HEK293 (cell line): ENCODE measurements around the gene ARRDC2.

Source experiments
- CTCF ChIA-PET: fragments of 350-600 bp; formaldehyde crosslinking; extraction: SDS; loops from one replicate; lab custom pipeline; 2021; ENCODE audit warnings: antibody characterized with exemption; lab: Yijun Ruan, JAX
- POLR2A ChIA-PET: fragments of 300-600 bp; formaldehyde crosslinking; extraction: SDS; loops from one replicate; lab custom pipeline; 2020; ENCODE audit warnings: antibody characterized with exemption, inconsistent platforms; lab: Yijun Ruan, JAX
- H3K27ac ChIP-seq: fragments of 200-500 bp; sonication (Bioruptor generic); 2 replicates; pipeline ENCODE4 v1.5.1; 2014; ENCODE audit warnings: low read depth, low read length, control low read depth, inconsistent platforms; ENCODE audit errors: extremely low read depth
- H3K36me3 ChIP-seq, 2 experiments: fragments of 200-500 bp in 1 of 2; sonication (Bioruptor generic) in 1 of 2; 1 replicate in 1 of 2; 2 replicates in 1 of 2; pipeline ENCODE4 v1.5.1; 2014 to 2017; ENCODE audit warnings: inconsistent platforms in 2 of 2, low read length in 2 of 2; ENCODE audit not compliant: control insufficient read depth in 2 of 2, insufficient read depth in 1 of 2
- H3K4me1 ChIP-seq: fragments of 200-500 bp; sonication (Bioruptor generic); 2 replicates; pipeline ENCODE4 v1.5.1; 2014; ENCODE audit warnings: mild to moderate bottlenecking, low read length, inconsistent platforms; ENCODE audit not compliant: control insufficient read depth, insufficient read depth
- H3K4me3 ChIP-seq: 2 replicates; pipeline ENCODE4 v1.5.1; 2011; ENCODE audit warnings: low read depth, mild to moderate bottlenecking, control low read depth, low read length, moderate library complexity
- H3K9me3 ChIP-seq: fragments of 200-500 bp; sonication (Bioruptor generic); 2 replicates; pipeline ENCODE4 v1.5.1; 2014; ENCODE audit warnings: low read depth, low read length, inconsistent platforms; ENCODE audit not compliant: control insufficient read depth, insufficient read depth
- MZF1 ChIP-seq: fragments of 450-650 bp; formaldehyde crosslinking; IDR thresholded peaks from 2 replicates; pipeline ENCODE4 v1.5.1; 2017; ENCODE audit warnings: missing biosample characterization, missing genetic modification characterization, borderline replicate concordance
- REST ChIP-seq: fragments of 450-650 bp; formaldehyde crosslinking; IDR thresholded peaks from 2 replicates; pipeline ENCODE4 v1.5.1; 2016; ENCODE audit warnings: missing biosample characterization, missing genetic modification characterization
- SP2 ChIP-seq: fragments of 450-650 bp; formaldehyde crosslinking; IDR thresholded peaks from 2 replicates; pipeline ENCODE4 v1.5.1; 2016; ENCODE audit warnings: missing biosample characterization, missing genetic modification characterization
- ZBTB48 ChIP-seq: fragments of 450-650 bp; formaldehyde crosslinking; IDR thresholded peaks from 2 replicates; pipeline ENCODE4 v1.5.1; 2016; ENCODE audit warnings: missing biosample characterization, missing genetic modification characterization
- ZEB2 ChIP-seq: fragments of 450-650 bp; formaldehyde crosslinking; IDR thresholded peaks from 2 replicates; pipeline ENCODE4 v1.5.1; 2016; ENCODE audit warnings: missing biosample characterization, missing genetic modification characterization
- ZNF133 ChIP-seq: fragments of 450-650 bp; formaldehyde crosslinking; IDR thresholded peaks from 2 replicates; pipeline ENCODE4 v1.5.1; 2016; ENCODE audit warnings: missing biosample characterization, missing genetic modification characterization
- ZNF148 ChIP-seq: fragments of 450-650 bp; formaldehyde crosslinking; IDR thresholded peaks from 2 replicates; pipeline ENCODE4 v1.5.0; 2017; ENCODE audit warnings: missing biosample characterization, missing genetic modification characterization, borderline replicate concordance
- ZNF19 ChIP-seq: fragments of 450-650 bp; formaldehyde crosslinking; IDR thresholded peaks from 2 replicates; pipeline ENCODE4; 2016; ENCODE audit warnings: missing biosample characterization, missing genetic modification characterization, low read depth
- ZNF2 ChIP-seq: fragments of 450-650 bp; formaldehyde crosslinking; IDR thresholded peaks from 2 replicates; pipeline ENCODE4 v1.5.1; 2016; ENCODE audit warnings: missing biosample characterization, missing genetic modification characterization
- ZNF214 ChIP-seq: fragments of 450-650 bp; formaldehyde crosslinking; IDR thresholded peaks from 2 replicates; pipeline ENCODE4 v1.5.1; 2017; ENCODE audit warnings: missing biosample characterization, mild to moderate bottlenecking, missing genetic modification characterization, borderline replicate concordance
- ZNF311 ChIP-seq: fragments of 450-650 bp; formaldehyde crosslinking; IDR thresholded peaks from 2 replicates; pipeline ENCODE4 v1.5.1; 2017; ENCODE audit warnings: missing biosample characterization, missing genetic modification characterization, borderline replicate concordance
- ZNF335 ChIP-seq: fragments of 450-650 bp; formaldehyde crosslinking; conservative IDR thresholded peaks from 2 replicates; pipeline ENCODE4 v1.5.1; 2016; ENCODE audit warnings: missing biosample characterization, missing genetic modification characterization
- ZNF473 ChIP-seq: fragments of 450-650 bp; formaldehyde crosslinking; IDR thresholded peaks from 2 replicates; pipeline ENCODE4 v1.5.1; 2017; ENCODE audit warnings: missing biosample characterization, missing genetic modification characterization
- ZNF501 ChIP-seq: fragments of 450-650 bp; formaldehyde crosslinking; IDR thresholded peaks from 2 replicates; pipeline ENCODE4 v1.5.1; 2016; ENCODE audit warnings: missing biosample characterization, missing genetic modification characterization
- ZNF529 ChIP-seq: fragments of 450-650 bp; formaldehyde crosslinking; IDR thresholded peaks from 2 replicates; pipeline ENCODE4 v1.5.1; 2017; ENCODE audit warnings: missing genetic modification characterization, missing biosample characterization; ENCODE audit not compliant: insufficient replicate concordance
- ZNF610 ChIP-seq: fragments of 450-650 bp; formaldehyde crosslinking; IDR thresholded peaks from 2 replicates; pipeline ENCODE4 v1.5.1; 2016; ENCODE audit warnings: missing biosample characterization, missing genetic modification characterization, borderline replicate concordance
- ZSCAN5A ChIP-seq: fragments of 450-650 bp; formaldehyde crosslinking; IDR thresholded peaks from 2 replicates; pipeline ENCODE4 v1.5.1; 2016; ENCODE audit warnings: missing biosample characterization, missing genetic modification characterization
- TF ChIP-seq, protein P1 (sequence below): fragments of 450-650 bp; formaldehyde crosslinking; IDR thresholded peaks from 2 replicates; pipeline ENCODE4 v1.5.1; 2016; ENCODE audit warnings: missing biosample characterization, missing genetic modification characterization
- TF ChIP-seq, protein P2 (sequence below): fragments of 450-650 bp; formaldehyde crosslinking; IDR thresholded peaks from 2 replicates; pipeline ENCODE4 v1.5.1; 2017; ENCODE audit warnings: missing biosample characterization, missing genetic modification characterization
- TF ChIP-seq, protein P3 (sequence below): fragments of 450-650 bp; formaldehyde crosslinking; IDR thresholded peaks from 2 replicates; pipeline ENCODE4 v1.5.1; 2016; ENCODE audit warnings: missing biosample characterization, missing genetic modification characterization

Gene ARRDC2

GRCh38 chr19:18008814-18009213 is 844 bp downstream of the ARRDC2 start:
- TF ChIP-seq ZNF335 = no peak
- TF ChIP-seq ZNF529 (tag by site-specific recombination) = no peak
- TF ChIP-seq ZNF473 = no peak
- no peak for TF ChIP-seq ZBTB48 (tag by site-specific recombination)
- no peak for TF ChIP-seq ZNF501
- no peak for TF ChIP-seq ZNF2 (tag by site-specific recombination)
- no peak for TF ChIP-seq ZNF214 (tag by site-specific recombination)
- no peak for TF ChIP-seq ZNF148 (tag by site-specific recombination)
- no peak for TF ChIP-seq REST
- no peak for TF ChIP-seq ZEB2 (tag by site-specific recombination)
- TF ChIP-seq, protein P1, sequence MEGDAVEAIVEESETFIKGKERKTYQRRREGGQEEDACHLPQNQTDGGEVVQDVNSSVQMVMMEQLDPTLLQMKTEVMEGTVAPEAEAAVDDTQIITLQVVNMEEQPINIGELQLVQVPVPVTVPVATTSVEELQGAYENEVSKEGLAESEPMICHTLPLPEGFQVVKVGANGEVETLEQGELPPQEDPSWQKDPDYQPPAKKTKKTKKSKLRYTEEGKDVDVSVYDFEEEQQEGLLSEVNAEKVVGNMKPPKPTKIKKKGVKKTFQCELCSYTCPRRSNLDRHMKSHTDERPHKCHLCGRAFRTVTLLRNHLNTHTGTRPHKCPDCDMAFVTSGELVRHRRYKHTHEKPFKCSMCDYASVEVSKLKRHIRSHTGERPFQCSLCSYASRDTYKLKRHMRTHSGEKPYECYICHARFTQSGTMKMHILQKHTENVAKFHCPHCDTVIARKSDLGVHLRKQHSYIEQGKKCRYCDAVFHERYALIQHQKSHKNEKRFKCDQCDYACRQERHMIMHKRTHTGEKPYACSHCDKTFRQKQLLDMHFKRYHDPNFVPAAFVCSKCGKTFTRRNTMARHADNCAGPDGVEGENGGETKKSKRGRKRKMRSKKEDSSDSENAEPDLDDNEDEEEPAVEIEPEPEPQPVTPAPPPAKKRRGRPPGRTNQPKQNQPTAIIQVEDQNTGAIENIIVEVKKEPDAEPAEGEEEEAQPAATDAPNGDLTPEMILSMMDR (tag by site-specific recombination) = no peak
- TF ChIP-seq, protein P2, sequence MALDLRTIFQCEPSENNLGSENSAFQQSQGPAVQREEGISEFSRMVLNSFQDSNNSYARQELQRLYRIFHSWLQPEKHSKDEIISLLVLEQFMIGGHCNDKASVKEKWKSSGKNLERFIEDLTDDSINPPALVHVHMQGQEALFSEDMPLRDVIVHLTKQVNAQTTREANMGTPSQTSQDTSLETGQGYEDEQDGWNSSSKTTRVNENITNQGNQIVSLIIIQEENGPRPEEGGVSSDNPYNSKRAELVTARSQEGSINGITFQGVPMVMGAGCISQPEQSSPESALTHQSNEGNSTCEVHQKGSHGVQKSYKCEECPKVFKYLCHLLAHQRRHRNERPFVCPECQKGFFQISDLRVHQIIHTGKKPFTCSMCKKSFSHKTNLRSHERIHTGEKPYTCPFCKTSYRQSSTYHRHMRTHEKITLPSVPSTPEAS (tag by site-specific recombination) = no peak
- TF ChIP-seq, all 188 proteins: peak for 0
- no peak overlapping the region for H3K27ac ChIP-seq
- ChIA-PET POLR2A (interaction anchor here (1.5 kb wide), 1 partner anchor 15 kb away, joined by 3 read pairs; no protein-coding TSS in a partner anchor), CTCF (interaction anchor here (0.6 to 6.7 kb wide), 2 partner anchors 50 to 70 kb away, joined by 4 to 101 read pairs; no protein-coding TSS in a partner anchor)
- H3K9me3 ChIP-seq = no peaks in the 10 kb centered on the region
- H3K36me3 ChIP-seq = peaks cover 0 to 10% of the 10 kb centered on the region in 2 experiments; a peak in 2 of 3 replicates
- H3K4me3 ChIP-seq = no peak overlapping the region
- no peaks in the 10 kb centered on the region; the same call in 1 of the 2 replicates for H3K4me1 ChIP-seq

DNA sequence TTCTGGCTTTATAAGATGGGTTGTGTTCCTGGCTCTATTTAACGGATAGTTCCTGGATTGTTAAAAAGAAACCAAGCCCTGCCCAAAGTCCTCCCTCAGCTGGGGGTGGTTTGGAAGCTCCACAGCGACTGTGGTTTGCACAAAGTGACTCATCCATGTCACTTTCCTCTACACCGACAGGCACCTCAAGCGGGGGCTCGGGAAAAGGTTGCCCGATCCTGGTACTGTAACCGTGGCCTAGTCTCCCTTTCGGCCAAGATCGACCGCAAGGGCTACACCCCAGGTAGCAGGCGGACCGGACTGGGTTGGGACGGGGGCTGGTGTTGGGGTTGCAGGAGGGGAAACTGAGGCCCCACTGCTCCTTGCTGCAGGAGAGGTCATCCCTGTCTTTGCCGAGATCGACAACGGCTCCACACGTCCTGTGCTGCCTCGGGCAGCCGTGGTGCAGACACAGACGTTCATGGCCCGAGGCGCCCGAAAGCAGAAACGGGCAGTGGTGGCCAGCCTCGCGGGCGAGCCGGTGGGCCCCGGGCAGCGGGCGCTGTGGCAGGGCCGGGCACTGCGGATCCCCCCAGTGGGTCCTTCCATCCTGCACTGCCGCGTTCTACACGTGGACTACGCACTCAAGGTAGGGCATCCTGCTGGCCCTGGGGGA is 1.6 kb downstream of the ARRDC2 start:
- POLR2A ChIA-PET = no interaction called here
- H3K4me1 ChIP-seq = no peaks in the 10 kb centered on the region; the same call in 1 of the 2 replicates
- CTCF ChIA-PET = interaction anchor here (0.7 to 6.7 kb wide), 2 partner anchors 49 to 340 kb away, joined by 3 to 101 read pairs; no protein-coding TSS in a partner anchor
- H3K4me3 ChIP-seq = no peak overlapping the region
- H3K27ac ChIP-seq = no peak overlapping the region
- no peaks in the 10 kb centered on the region for H3K9me3 ChIP-seq
- H3K36me3 ChIP-seq = peaks cover 0 to 10% of the 10 kb centered on the region in 2 experiments; a peak in 2 of 3 replicates
- TF ChIP-seq SP2 (tag by site-specific recombination) (no peak), ZNF133 (tag by site-specific recombination) (no peak), MZF1 (tag by site-specific recombination) (no peak), ZNF311 (tag by site-specific recombination) (no peak), ZNF19 (tag by site-specific recombination) (no peak), ZNF610 (no peak), ZSCAN5A (tag by site-specific recombination) (no peak)
- TF ChIP-seq, protein P3, sequence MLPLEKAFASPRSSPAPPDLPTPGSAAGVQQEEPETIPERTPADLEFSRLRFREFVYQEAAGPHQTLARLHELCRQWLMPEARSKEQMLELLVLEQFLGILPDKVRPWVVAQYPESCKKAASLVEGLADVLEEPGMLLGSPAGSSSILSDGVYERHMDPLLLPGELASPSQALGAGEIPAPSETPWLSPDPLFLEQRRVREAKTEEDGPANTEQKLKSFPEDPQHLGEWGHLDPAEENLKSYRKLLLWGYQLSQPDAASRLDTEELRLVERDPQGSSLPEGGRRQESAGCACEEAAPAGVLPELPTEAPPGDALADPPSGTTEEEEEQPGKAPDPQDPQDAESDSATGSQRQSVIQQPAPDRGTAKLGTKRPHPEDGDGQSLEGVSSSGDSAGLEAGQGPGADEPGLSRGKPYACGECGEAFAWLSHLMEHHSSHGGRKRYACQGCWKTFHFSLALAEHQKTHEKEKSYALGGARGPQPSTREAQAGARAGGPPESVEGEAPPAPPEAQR (tag by site-specific recombination) = no peak
